CD4-positive, alpha-beta T cell (primary cell): ENCODE measurements around the gene AQR. TPM values are rescaled to one million over a fixed set of nuclear protein-coding genes. Genes with fewer than 3 reads are reported as not detected.

Experiments used
- ATAC-seq: fragments of 200-7000 bp; cut with Tn5 transposase; one replicate; pipeline ENCODE4 v1.10.0; 2022; ENCODE audit warnings: mild to moderate bottlenecking; ENCODE audit not compliant: poor library complexity
- CTCF ChIA-PET: fragments of 350-600 bp; sonication (Branson Sonifier 250); formaldehyde crosslinking; loops from one replicate; lab custom pipeline; 2021; ENCODE audit warnings: antibody characterized with exemption, inconsistent platforms; lab: Charles Lee
- POLR2A ChIA-PET: fragments of 350-600 bp; sonication (Branson Sonifier 250); formaldehyde crosslinking; loops from one replicate; lab custom pipeline; 2021; ENCODE audit warnings: antibody characterized with exemption, inconsistent platforms; lab: Charles Lee
- DNase-seq, 14 experiments: peaks; one replicate each; pipeline ENCODE4 v3.0.0-alpha.2; 2013 to 2020; ENCODE audit warnings: mixed read lengths in 2 of 14
- H3K27ac ChIP-seq, 2 donors: one replicate each; pipeline versions ENCODE4 v1.5.1 to v1.7.0; 2013; ENCODE audit warnings: low read length in 2 of 2, low read depth in 1 of 2, mild to moderate bottlenecking in 1 of 2
- H3K27me3 ChIP-seq, 2 experiments: 1 replicate in 1 of 2; 2 replicates in 1 of 2; pipeline versions ENCODE4 v1.6.1 to v1.7.0; 2013; ENCODE audit warnings: low read length in 2 of 2, control low read depth in 1 of 2, mild to moderate bottlenecking in 1 of 2, moderate library complexity in 1 of 2; ENCODE audit not compliant: insufficient read depth in 2 of 2, control insufficient read depth in 1 of 2
- H3K36me3 ChIP-seq: one replicate; pipeline ENCODE4 v1.6.1; 2013; ENCODE audit warnings: low read length, control low read depth; ENCODE audit not compliant: insufficient read depth
- H3K4me1 ChIP-seq: one replicate; pipeline ENCODE4 v1.6.1; 2013; ENCODE audit warnings: low read length, control low read depth; ENCODE audit not compliant: insufficient read depth
- H3K4me3 ChIP-seq: one replicate; pipeline ENCODE4 v1.5.1; 2013; ENCODE audit warnings: mild to moderate bottlenecking, low read length, moderate library complexity
- H3K9me3 ChIP-seq, 2 experiments: 1 replicate in 1 of 2; 2 replicates in 1 of 2; pipeline versions ENCODE4 v1.6.1 to v1.7.0; 2013; ENCODE audit warnings: low read length in 2 of 2, mild to moderate bottlenecking in 2 of 2, control low read depth in 1 of 2, moderate library complexity in 1 of 2; ENCODE audit not compliant: control insufficient read depth in 1 of 2, insufficient read depth in 1 of 2
- H3K27ac Mint-ChIP-seq: one replicate; pipeline ENCODE4 v1.8.0; 2020; ENCODE audit warnings: mixed read lengths
- H3K27me3 Mint-ChIP-seq: one replicate; pipeline ENCODE4 v1.8.0; 2021; ENCODE audit warnings: mixed read lengths
- H3K36me3 Mint-ChIP-seq: one replicate; pipeline ENCODE4 v1.8.0; 2021; ENCODE audit warnings: low read depth, mixed read lengths
- H3K4me1 Mint-ChIP-seq: one replicate; pipeline ENCODE4 v1.8.0; 2021; ENCODE audit warnings: low read depth, mixed read lengths
- H3K4me3 Mint-ChIP-seq: one replicate; pipeline ENCODE4 v1.8.0; 2020; ENCODE audit warnings: mild to moderate bottlenecking, mixed read lengths
- H3K9me3 Mint-ChIP-seq: one replicate; pipeline ENCODE4 v1.8.0; 2020; ENCODE audit warnings: mixed read lengths
- intact Hi-C, 2 experiments: fragments of 100-400 bp; cut with DNase I in 1 of 2; cut with micrococcal nuclease in 1 of 2; formaldehyde crosslinking; loops; one replicate each; pipeline versions ENCODE4 v1.15.1 to v1.9.0; 2023 to 2025; cut with DNase I, micrococcal nuclease
- total RNA-seq, 174 experiments: library from RNA in 2 of 174; stranded (reverse) in 2 of 174; gene quantifications; one replicate each; pipeline ENCODE4 v1.2.3 and lab custom pipeline; 2021 to 2026
- TF ChIP-seq, protein P1 (sequence below): fragments of 200-600 bp; IDR thresholded peaks from one replicate; pipeline ENCODE4 v1.8.0; 2022; ENCODE audit warnings: antibody characterized with exemption, mild to moderate bottlenecking

The AQR gene
- total RNA-seq, 2 experiments from 2014 or later: 40.4 to 40.7 TPM

DNA sequence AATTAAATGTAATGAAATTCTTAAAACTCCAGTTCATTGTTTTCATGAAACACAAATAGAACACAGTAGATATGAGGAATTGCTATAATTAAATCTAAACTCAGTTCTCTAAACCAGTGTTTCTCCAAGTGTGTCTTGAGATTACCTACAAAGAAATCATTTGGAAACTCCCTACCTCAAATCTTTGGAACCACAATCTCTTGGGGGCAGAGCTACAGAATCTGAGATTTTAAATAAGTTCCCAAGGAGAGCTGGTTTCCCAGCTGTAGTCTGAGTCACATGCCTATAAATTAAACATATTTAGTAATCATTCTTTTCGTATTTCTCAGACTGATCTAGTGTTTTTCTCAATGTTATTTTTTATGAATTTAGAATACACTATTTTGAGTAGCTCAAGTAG is 157.2 kb downstream of the AQR start:
- Mint-ChIP-seq H3K27me3 (peaks cover 45% of the 10 kb centered on the region), H3K36me3 (no peaks in the 10 kb centered on the region), H3K4me1 (no peaks in the 10 kb centered on the region), H3K4me3 (no peak overlapping the region), H3K9me3 (peaks cover under 1% of the 10 kb centered on the region), H3K27ac (no peak overlapping the region)
- POLR2A ChIA-PET: no interaction called here
- ATAC-seq: no peak
- CTCF ChIA-PET: interaction anchor here (1.2 kb wide), 1 partner anchor 10 kb away, joined by 4 read pairs; no protein-coding TSS in a partner anchor
- peaks cover 0 to 6% of the 10 kb centered on the region in 2 experiments for H3K27me3 ChIP-seq
- intact Hi-C loops: no loop called here
- no peak for DNase-seq
- no peak overlapping the region for H3K4me3 ChIP-seq
- no peaks in the 10 kb centered on the region for H3K4me1 ChIP-seq
- no peak overlapping the region for H3K27ac ChIP-seq
- no peaks in the 10 kb centered on the region for H3K9me3 ChIP-seq
- TF ChIP-seq, protein P1, sequence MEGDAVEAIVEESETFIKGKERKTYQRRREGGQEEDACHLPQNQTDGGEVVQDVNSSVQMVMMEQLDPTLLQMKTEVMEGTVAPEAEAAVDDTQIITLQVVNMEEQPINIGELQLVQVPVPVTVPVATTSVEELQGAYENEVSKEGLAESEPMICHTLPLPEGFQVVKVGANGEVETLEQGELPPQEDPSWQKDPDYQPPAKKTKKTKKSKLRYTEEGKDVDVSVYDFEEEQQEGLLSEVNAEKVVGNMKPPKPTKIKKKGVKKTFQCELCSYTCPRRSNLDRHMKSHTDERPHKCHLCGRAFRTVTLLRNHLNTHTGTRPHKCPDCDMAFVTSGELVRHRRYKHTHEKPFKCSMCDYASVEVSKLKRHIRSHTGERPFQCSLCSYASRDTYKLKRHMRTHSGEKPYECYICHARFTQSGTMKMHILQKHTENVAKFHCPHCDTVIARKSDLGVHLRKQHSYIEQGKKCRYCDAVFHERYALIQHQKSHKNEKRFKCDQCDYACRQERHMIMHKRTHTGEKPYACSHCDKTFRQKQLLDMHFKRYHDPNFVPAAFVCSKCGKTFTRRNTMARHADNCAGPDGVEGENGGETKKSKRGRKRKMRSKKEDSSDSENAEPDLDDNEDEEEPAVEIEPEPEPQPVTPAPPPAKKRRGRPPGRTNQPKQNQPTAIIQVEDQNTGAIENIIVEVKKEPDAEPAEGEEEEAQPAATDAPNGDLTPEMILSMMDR: no peak
- H3K36me3 ChIP-seq: no peaks in the 10 kb centered on the region

DNA sequence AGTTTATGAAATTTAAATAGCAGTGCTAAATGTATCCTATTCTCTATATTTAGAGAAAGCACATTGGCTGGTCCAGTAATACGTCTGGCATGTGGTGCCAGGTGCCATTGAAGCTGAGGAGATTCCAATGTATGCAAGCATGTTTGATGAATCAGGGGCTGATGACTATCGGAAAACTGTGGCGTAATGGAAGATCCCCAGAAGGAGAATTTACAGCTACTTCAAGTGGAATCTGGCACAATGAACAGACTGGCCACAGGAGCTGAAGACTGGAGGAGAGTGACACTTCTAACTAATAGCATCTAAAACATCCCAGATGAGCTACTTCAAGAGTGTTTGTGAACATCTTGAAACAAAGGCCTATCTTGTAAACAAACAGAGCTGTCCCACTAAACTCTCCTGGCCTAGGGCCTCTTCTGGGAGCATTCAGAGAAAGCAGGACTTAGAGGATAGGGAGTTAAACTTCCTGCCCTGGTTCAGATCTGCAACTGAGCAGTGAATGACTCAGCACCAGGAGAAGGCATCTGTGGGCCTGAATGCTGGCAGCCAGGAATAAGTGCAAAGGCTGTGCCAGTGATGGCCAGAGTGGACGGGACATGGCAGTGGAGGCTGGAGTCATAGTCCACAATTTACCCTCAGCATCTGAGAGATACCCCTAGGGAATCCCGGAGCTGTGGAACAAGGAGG is 159.0 kb downstream of the AQR start:
- DNase-seq (no peak), ATAC-seq (no peak)
- no peaks in the 10 kb centered on the region for H3K36me3 ChIP-seq
- ChIA-PET POLR2A (no interaction called here), CTCF (no interaction called here)
- Mint-ChIP-seq H3K9me3 (peaks cover 5% of the 10 kb centered on the region), H3K4me1 (no peaks in the 10 kb centered on the region), H3K36me3 (no peaks in the 10 kb centered on the region), H3K4me3 (no peak overlapping the region), H3K27ac (no peak overlapping the region), H3K27me3 (peaks cover 57% of the 10 kb centered on the region)
- TF ChIP-seq, protein P1: no peak
- intact Hi-C loops: no loop called here
- H3K4me3 ChIP-seq: no peak overlapping the region
- no peak overlapping the region for H3K27ac ChIP-seq
- H3K4me1 ChIP-seq: no peaks in the 10 kb centered on the region
- peaks cover 0 to 6% of the 10 kb centered on the region in 2 experiments for H3K27me3 ChIP-seq
- H3K9me3 ChIP-seq: peaks cover 0 to 4% of the 10 kb centered on the region in 2 experiments

DNA sequence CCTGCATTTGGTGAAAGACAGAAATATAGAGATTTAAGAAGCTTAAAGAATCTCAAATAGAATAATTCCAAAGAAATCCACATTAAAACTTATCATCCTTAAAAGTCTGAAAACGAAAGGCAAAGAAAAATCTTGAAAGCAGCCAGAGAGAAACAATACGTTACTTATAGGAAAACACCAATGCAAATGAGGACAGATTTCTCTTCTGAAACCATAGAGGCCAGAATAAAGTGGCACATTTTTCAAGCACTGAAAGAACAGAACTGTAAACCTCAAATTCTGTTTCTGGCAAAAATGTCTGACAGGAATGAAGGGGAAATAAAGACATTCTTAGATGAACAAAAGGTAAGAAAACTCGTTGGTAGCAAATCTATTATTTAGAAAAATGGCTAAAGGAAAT is 160.4 kb downstream of the AQR start:
- ChIA-PET CTCF (no interaction called here), POLR2A (no interaction called here)
- H3K36me3 Mint-ChIP-seq: no peaks in the 10 kb centered on the region
- intact Hi-C loops: no loop called here
- Histone ChIP-seq H3K36me3 (no peaks in the 10 kb centered on the region), H3K27me3 (peaks cover 6 to 10% of the 10 kb centered on the region in 2 experiments), H3K9me3 (peaks cover 0 to 4% of the 10 kb centered on the region in 2 experiments), H3K4me3 (no peak overlapping the region), H3K4me1 (no peaks in the 10 kb centered on the region), H3K27ac (no peak overlapping the region)
- ATAC-seq (no peak), DNase-seq (no peak)
- TF ChIP-seq, protein P1: no peak
- H3K27me3 Mint-ChIP-seq: peaks cover 53% of the 10 kb centered on the region
- H3K4me1 Mint-ChIP-seq: no peaks in the 10 kb centered on the region
- no peak overlapping the region for H3K27ac Mint-ChIP-seq
- H3K4me3 Mint-ChIP-seq: no peak overlapping the region
- H3K9me3 Mint-ChIP-seq: peaks cover 5% of the 10 kb centered on the region
